Measurements from ENCODE around the gene ARHGAP27.

- TF ChIP-seq CTCF (IDR thresholded peaks at IDR 0.05) (no peak), POLR2AphosphoS5 (IDR thresholded peaks at IDR 0.05; ENCODE audit: low read depth, low read length) (no peak), SIN3A (IDR thresholded peaks at IDR 0.05; ENCODE audit: borderline replicate concordance, insufficient read depth, low read depth, low read length) (no peak), TCF7L2 (IDR thresholded peaks at IDR 0.05; ENCODE audit: low read depth, low read length) (no peak)
- TF ChIP-seq, protein P1, sequence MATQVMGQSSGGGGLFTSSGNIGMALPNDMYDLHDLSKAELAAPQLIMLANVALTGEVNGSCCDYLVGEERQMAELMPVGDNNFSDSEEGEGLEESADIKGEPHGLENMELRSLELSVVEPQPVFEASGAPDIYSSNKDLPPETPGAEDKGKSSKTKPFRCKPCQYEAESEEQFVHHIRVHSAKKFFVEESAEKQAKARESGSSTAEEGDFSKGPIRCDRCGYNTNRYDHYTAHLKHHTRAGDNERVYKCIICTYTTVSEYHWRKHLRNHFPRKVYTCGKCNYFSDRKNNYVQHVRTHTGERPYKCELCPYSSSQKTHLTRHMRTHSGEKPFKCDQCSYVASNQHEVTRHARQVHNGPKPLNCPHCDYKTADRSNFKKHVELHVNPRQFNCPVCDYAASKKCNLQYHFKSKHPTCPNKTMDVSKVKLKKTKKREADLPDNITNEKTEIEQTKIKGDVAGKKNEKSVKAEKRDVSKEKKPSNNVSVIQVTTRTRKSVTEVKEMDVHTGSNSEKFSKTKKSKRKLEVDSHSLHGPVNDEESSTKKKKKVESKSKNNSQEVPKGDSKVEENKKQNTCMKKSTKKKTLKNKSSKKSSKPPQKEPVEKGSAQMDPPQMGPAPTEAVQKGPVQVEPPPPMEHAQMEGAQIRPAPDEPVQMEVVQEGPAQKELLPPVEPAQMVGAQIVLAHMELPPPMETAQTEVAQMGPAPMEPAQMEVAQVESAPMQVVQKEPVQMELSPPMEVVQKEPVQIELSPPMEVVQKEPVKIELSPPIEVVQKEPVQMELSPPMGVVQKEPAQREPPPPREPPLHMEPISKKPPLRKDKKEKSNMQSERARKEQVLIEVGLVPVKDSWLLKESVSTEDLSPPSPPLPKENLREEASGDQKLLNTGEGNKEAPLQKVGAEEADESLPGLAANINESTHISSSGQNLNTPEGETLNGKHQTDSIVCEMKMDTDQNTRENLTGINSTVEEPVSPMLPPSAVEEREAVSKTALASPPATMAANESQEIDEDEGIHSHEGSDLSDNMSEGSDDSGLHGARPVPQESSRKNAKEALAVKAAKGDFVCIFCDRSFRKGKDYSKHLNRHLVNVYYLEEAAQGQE (IDR thresholded peaks at IDR 0.05; ENCODE audit: insufficient read depth in 1 of 2, low read depth in 2 of 2, low read length in 1 of 2), result no peak
Measured at GRCh38 chr17:45366049-45366448, 66.6 kb downstream of the ARHGAP27 start.
